ENCODE measurements around the gene CACNA1C.

GRCh38 chr12:2265461-2266167 is 212.8 kb downstream of the CACNA1C start:
- TF ChIP-seq CTCF (IDR thresholded peaks at IDR 0.05) (no peak), POLR2A (IDR thresholded peaks at IDR 0.05) (no peak)
